HEK293T (cell line): ENCODE data around the gene FIGNL2.

Experiments used
- ARNT ChIP-seq: fragments of 450-650 bp; IDR thresholded peaks from 2 replicates; pipeline ENCODE4 v1.6.1; 2017; ENCODE audit warnings: mild to moderate bottlenecking
- BHLHE40 ChIP-seq: fragments of 450-650 bp; IDR thresholded peaks from 2 replicates; pipeline ENCODE4 v1.6.1; 2016; ENCODE audit warnings: mild to moderate bottlenecking, moderate library complexity, borderline replicate concordance
- CTBP1 ChIP-seq: fragments of 450-650 bp; IDR thresholded peaks from 2 replicates; pipeline ENCODE4 v1.6.1; 2016; ENCODE audit warnings: borderline replicate concordance
- ELF4 ChIP-seq: fragments of 450-650 bp; IDR thresholded peaks from 2 replicates; pipeline ENCODE4 v1.6.1; 2017; ENCODE audit warnings: antibody characterized with exemption
- FOXA1 ChIP-seq: fragments of 450-650 bp; IDR thresholded peaks from 2 replicates; pipeline ENCODE4 v1.6.1; 2016; ENCODE audit warnings: mild to moderate bottlenecking
- FOXK2 ChIP-seq: fragments of 450-650 bp; IDR thresholded peaks from 2 replicates; pipeline ENCODE4 v1.6.1; 2016; ENCODE audit warnings: mild to moderate bottlenecking
- FOXM1 ChIP-seq: fragments of 450-650 bp; IDR thresholded peaks from 2 replicates; pipeline ENCODE4 v1.6.1; 2017; ENCODE audit warnings: mild to moderate bottlenecking, borderline replicate concordance
- L3MBTL2 ChIP-seq: fragments of 450-650 bp; conservative IDR thresholded peaks from 2 replicates; pipeline ENCODE4 v1.6.1; 2016; ENCODE audit warnings: mild to moderate bottlenecking
- SP1 ChIP-seq: fragments of 450-650 bp; IDR thresholded peaks from 2 replicates; pipeline ENCODE4 v1.6.1; 2017
- SUZ12 ChIP-seq: fragments of 450-650 bp; IDR thresholded peaks from 2 replicates; pipeline ENCODE4 v1.6.1; 2016; ENCODE audit warnings: mild to moderate bottlenecking
- TARDBP ChIP-seq: fragments of 450-650 bp; IDR thresholded peaks from 2 replicates; pipeline ENCODE4 v1.6.1; 2016
- ZNF384 ChIP-seq: fragments of 450-650 bp; IDR thresholded peaks from 2 replicates; pipeline ENCODE4 v1.6.1; 2016
- TF ChIP-seq, protein P1 (sequence below): fragments of 450-650 bp; IDR thresholded peaks from 2 replicates; pipeline ENCODE4 v1.6.1; 2016

DNA sequence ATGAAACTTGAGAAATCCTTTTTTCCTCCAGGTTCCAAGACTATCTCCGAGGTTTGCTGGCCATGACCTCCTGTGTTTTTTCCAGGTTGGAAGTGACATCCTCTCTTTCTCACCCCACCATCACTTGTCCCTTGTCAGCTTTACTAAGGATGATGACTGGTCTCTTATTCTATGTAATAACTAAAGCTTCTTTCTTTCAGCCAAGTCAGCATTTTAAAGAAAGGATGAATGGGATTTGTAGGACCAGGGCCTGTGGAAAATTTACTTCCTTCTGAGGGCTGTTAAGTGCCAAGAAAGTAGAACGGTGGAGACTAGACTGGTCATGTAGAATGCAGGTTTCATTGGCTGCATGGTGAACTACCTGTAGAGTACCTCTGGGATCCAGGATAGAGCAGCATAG, 73.6 kb downstream of the FIGNL2 start:
- no peak for TF ChIP-seq TARDBP
- no peak for TF ChIP-seq ELF4
- no peak for TF ChIP-seq FOXM1
- no peak for TF ChIP-seq FOXA1
- TF ChIP-seq, protein P1, sequence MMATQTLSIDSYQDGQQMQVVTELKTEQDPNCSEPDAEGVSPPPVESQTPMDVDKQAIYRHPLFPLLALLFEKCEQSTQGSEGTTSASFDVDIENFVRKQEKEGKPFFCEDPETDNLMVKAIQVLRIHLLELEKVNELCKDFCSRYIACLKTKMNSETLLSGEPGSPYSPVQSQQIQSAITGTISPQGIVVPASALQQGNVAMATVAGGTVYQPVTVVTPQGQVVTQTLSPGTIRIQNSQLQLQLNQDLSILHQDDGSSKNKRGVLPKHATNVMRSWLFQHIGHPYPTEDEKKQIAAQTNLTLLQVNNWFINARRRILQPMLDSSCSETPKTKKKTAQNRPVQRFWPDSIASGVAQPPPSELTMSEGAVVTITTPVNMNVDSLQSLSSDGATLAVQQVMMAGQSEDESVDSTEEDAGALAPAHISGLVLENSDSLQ: no peak
- no peak for TF ChIP-seq BHLHE40
- no peak for TF ChIP-seq ZNF384
- TF ChIP-seq FOXK2: no peak
- TF ChIP-seq ARNT: no peak
- TF ChIP-seq SUZ12: no peak
- no peak for TF ChIP-seq CTBP1
- no peak for TF ChIP-seq L3MBTL2
- TF ChIP-seq SP1: no peak
